Ishikawa (cell line): ENCODE data around the gene PRKCSH.

Experiments
- CEBPB ChIP-seq: IDR thresholded peaks from 2 replicates; pipeline ENCODE4 v1.6.1; 2012
- EP300 ChIP-seq: IDR thresholded peaks from 2 replicates; pipeline ENCODE4 v1.6.1; 2012; ENCODE audit warnings: borderline replicate concordance
- MAX ChIP-seq: IDR thresholded peaks from 2 replicates; pipeline ENCODE4 v1.6.1; 2012
- RAD21 ChIP-seq: IDR thresholded peaks from 2 replicates; pipeline ENCODE4 v1.6.1; 2012; ENCODE audit warnings: low read depth
- TCF12 ChIP-seq: IDR thresholded peaks from 2 replicates; pipeline ENCODE4 v1.6.1; 2012; ENCODE audit warnings: low read depth
- YY1 ChIP-seq: IDR thresholded peaks from 2 replicates; pipeline ENCODE4 v1.6.1; 2012; ENCODE audit warnings: low read depth

DNA sequence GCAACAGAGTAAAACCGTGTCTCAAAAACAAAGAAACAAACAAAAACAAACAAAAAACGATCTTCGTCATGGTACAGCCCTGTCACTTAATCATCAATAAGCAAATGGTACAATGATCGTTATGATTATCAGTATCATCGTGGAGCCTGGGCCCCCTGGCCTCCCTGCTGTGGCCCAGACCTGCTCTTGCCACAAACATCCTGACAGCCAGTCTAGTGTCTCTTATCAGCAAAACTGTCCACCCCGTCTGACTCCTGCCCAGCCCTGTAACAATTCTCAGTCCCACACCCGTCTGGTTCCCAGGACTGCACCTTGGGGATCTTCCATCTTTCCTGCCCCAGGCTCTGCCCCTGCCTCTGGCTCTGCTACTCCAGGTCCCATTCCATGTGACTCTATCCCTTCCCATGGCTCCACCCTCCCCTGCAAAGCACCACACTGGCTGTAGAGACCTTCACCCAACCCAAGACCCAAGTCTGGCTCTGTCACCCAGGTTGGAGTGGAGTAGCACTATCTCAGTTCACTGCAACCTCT lies 64.5 kb downstream of the PRKCSH start:
- TF ChIP-seq TCF12 (no peak), MAX (no peak), EP300 (no peak), CEBPB (no peak), RAD21 (no peak), YY1 (no peak)
